ENCODE measurements around the gene ESR1. TPM values are rescaled to one million over a fixed set of nuclear protein-coding genes. Genes with fewer than 3 reads are reported as not detected.

The ESR1 gene
- total and polyA plus RNA-seq, 2 donors from 2014 or later = 1.1 to 5.2 TPM

DNA sequence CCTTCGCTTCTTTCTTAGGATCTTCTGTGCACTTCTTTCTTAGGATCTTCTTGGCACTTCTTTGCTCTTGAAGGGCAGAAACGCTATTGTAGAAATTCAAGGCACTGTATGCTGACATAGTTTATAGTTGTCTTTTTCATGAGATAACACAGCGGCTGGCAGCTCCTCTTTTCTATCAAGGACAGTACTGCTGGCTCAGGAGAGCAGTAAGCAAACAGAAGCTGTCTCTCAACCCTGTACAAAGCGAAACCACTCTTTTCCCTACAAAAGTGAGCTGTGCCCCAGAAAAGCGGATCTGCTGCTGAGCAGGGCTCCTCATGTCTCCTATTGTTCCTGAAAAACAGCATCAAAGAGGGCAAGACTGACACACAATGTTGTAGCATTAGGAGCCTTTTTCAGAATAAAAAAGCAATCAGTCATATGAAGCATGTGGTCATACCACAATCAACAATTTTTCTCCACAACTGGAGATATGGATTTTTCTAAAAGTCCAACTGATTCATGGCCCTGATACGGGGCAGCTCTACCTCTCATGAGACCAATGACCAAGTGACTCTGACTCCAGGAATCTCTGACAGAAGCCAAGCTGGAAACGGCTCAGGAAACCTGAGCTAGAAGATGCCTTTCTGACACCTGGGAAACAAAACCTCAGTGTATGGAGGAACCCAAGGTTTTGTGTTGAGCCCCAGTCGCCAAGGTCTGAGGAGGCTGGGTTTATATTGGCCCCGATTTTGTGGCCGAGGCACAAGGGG, 255.9 kb downstream of the ESR1 start:
- intact Hi-C loops (cut with DNase I) = no loop called here
- Histone ChIP-seq H3K4me3 (ENCODE audit: low read length in 3 of 3) (no peak overlapping the region), H3K9ac (ENCODE audit: low read length in 3 of 3) (no peak overlapping the region), H3K4me1 (ENCODE audit: control insufficient read depth in 2 of 3, insufficient read depth in 2 of 3, low read depth in 1 of 3, low read length in 3 of 3) (no peaks in the 10 kb centered on the region), H3K27ac (ENCODE audit: low read depth in 2 of 2, low read length in 2 of 2) (no peak overlapping the region), H3K27me3 (ENCODE audit: control insufficient read depth, insufficient read depth, low read length) (no peaks in the 10 kb centered on the region), H3K9me3 (ENCODE audit: control insufficient read depth in 2 of 3, insufficient read depth in 1 of 3, low read length in 3 of 3) (no peaks in the 10 kb centered on the region), H3K36me3 (ENCODE audit: control insufficient read depth in 2 of 3, insufficient read depth in 3 of 3, low read length in 3 of 3) (no peaks in the 10 kb centered on the region)
- no peak for DNase-seq
- TF ChIP-seq, protein P1, sequence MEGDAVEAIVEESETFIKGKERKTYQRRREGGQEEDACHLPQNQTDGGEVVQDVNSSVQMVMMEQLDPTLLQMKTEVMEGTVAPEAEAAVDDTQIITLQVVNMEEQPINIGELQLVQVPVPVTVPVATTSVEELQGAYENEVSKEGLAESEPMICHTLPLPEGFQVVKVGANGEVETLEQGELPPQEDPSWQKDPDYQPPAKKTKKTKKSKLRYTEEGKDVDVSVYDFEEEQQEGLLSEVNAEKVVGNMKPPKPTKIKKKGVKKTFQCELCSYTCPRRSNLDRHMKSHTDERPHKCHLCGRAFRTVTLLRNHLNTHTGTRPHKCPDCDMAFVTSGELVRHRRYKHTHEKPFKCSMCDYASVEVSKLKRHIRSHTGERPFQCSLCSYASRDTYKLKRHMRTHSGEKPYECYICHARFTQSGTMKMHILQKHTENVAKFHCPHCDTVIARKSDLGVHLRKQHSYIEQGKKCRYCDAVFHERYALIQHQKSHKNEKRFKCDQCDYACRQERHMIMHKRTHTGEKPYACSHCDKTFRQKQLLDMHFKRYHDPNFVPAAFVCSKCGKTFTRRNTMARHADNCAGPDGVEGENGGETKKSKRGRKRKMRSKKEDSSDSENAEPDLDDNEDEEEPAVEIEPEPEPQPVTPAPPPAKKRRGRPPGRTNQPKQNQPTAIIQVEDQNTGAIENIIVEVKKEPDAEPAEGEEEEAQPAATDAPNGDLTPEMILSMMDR (IDR thresholded peaks at IDR 0.05; ENCODE audit: borderline replicate concordance, extremely low read depth, insufficient read depth) = no peak
- FAIRE-seq = no peak

DNA sequence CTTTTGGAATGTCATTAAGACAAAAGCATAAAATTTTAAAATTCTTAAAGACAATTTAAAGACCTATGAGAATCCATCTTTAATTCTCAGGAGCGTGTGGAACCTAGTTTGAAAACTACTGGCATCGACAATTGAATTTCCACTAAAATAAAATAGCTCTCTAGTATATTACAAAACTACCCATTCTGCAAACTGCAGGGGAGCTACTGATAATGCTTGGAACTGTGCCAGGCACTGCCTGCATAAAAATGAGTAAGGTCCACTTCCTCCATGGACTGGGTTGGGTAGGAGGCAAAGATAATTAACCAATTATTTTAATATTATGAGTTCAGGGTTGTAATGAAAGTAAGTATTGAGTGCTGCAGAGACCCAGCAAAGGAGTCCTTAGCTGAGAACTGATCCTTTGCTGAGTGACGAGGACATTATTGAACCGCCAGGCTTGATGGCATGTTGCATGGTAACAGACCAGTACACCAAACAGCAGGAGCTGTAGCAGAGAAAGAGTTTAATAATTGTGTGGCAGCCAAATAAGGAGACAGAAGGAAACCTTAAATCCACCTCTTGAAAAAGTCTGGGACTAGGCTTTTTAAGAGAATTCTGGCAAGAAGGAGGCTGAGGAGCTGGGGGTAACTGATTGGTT, 261.3 kb downstream of the ESR1 start:
- TF ChIP-seq, protein P1 (IDR thresholded peaks at IDR 0.05; ENCODE audit: borderline replicate concordance, extremely low read depth, insufficient read depth) = no peak
- Histone ChIP-seq H3K4me1 (ENCODE audit: control insufficient read depth in 2 of 3, insufficient read depth in 2 of 3, low read depth in 1 of 3, low read length in 3 of 3) (no peaks in the 10 kb centered on the region), H3K9me3 (ENCODE audit: control insufficient read depth in 2 of 3, insufficient read depth in 1 of 3, low read length in 3 of 3) (no peaks in the 10 kb centered on the region), H3K9ac (ENCODE audit: low read length in 3 of 3) (no peak overlapping the region), H3K27ac (ENCODE audit: low read depth in 2 of 2, low read length in 2 of 2) (no peak overlapping the region), H3K4me3 (ENCODE audit: low read length in 3 of 3) (no peak overlapping the region), H3K36me3 (ENCODE audit: control insufficient read depth in 2 of 3, insufficient read depth in 3 of 3, low read length in 3 of 3) (no peaks in the 10 kb centered on the region), H3K27me3 (ENCODE audit: control insufficient read depth, insufficient read depth, low read length) (no peaks in the 10 kb centered on the region)
- intact Hi-C loops (cut with DNase I) = no loop called here
- DNase-seq = no peak
- FAIRE-seq = no peak

DNA sequence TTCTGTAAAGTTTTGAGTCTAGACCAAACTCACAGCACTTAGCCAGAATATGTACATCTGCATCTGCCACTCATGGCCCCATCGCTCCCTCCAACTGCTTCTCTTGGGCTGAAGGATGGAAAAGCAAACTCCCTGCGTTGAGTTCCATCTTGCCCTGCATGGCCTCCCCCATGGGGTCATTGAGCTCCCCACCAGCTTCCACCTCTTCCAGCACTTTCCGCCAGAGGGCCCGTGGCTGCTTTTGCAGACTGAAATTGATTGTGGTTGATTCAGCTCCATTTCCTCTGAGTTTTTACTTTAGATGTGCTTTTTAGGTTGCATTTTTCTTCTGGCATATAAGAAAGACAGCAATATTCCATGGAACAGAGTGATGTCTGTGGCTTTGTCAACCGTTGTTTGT, 263.1 kb downstream of the ESR1 start:
- no peaks in the 10 kb centered on the region for H3K4me1 ChIP-seq (ENCODE audit: control insufficient read depth in 2 of 3, insufficient read depth in 2 of 3, low read depth in 1 of 3, low read length in 3 of 3)
- TF ChIP-seq, protein P1 (IDR thresholded peaks at IDR 0.05; ENCODE audit: borderline replicate concordance, extremely low read depth, insufficient read depth) = no peak
- H3K27me3 ChIP-seq (ENCODE audit: control insufficient read depth, insufficient read depth, low read length) = no peaks in the 10 kb centered on the region
- H3K27ac ChIP-seq (ENCODE audit: low read depth in 2 of 2, low read length in 2 of 2) = no peak overlapping the region
- no peaks in the 10 kb centered on the region for H3K36me3 ChIP-seq (ENCODE audit: control insufficient read depth in 2 of 3, insufficient read depth in 3 of 3, low read length in 3 of 3)
- no peak overlapping the region for H3K9ac ChIP-seq (ENCODE audit: low read length in 3 of 3)
- DNase-seq = no peak
- intact Hi-C loops (cut with DNase I) = no loop called here
- no peak for FAIRE-seq
- no peak overlapping the region for H3K4me3 ChIP-seq (ENCODE audit: low read length in 3 of 3)
- H3K9me3 ChIP-seq (ENCODE audit: control insufficient read depth in 2 of 3, insufficient read depth in 1 of 3, low read length in 3 of 3) = peaks cover 0 to 8% (median 0%) of the 10 kb centered on the region in 3 donors

Measured in kidney (tissue), 14 donors.